Measurements from ENCODE around the gene MT1HL1.

MT1HL1 gene

GRCh38 chr1:237004116-237004515, at the start of gene MT1HL1:
MT1HL1 (minus strand) TSS chr1:237004441; CDS start chr1:237004372, 69 bp downstream.
- in situ Hi-C loops (cut with HindIII; ENCODE audit: low sequenced_read_pairs), result no loop called here

DNA sequence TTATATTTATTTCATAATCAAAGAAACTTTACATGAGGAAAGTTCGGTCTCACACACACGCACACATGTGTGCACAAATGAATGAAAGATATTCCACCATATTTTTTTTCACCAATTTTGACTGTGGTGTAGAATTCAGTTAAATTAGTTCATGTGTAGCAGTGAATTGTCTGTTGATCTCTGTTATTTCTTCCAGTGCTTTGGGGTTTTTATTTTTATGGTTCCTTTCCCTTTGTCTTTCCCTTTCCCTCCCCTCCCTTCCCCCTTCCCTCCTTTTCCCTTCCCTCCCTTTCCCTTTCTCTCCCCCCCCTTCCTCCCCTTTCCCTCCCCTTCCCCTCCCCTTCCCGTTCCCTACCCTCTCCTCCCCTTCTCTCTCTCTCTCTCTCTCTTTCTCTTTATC, 46.7 kb upstream of the MT1HL1 start:
- in situ Hi-C loops (cut with HindIII; ENCODE audit: low sequenced_read_pairs), result no loop called here

DNA sequence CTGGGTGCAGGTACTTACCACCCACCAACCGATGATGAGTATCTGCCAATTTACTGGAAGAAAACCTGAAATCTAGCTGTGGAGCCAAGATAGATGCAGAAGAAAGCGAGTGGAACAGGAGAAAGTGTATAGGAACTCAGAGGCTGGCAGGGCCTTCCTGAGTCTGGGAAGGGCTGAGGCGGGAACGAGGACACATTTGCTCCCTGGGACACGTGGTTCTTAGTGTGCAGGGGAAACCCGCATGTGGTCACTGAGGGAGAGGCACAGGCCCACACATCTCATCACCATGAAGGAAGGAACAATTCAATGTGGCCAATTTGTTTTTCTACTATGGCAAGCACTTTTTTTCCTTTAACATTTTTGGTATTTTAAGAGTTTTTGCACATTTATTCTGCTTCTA, 45.9 kb upstream of the MT1HL1 start:
- in situ Hi-C loops (cut with HindIII; ENCODE audit: low sequenced_read_pairs), result no loop called here

DNA sequence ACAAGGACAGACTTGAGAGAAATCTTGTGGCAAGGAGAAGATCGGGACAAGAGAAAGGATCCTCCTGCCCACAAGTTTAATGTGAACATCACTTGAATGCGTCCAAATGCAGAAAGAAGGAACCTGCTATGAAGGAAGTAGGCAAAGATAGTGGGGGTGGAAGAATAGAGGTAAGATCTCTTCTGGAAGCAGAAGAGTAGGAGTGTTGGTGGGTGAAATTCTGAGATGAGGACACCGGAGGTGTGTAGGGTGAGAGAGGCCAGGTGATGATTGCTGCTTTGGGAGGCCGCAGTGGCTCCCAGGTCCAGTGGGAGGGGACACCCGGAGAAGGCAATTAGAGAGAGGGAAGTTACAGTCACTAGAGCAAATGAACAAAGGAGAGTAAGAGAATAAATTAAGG, 44.6 kb upstream of the MT1HL1 start:
- in situ Hi-C loops (cut with HindIII; ENCODE audit: low sequenced_read_pairs), result no loop called here

GRCh38 chr1:237045278-237046016, 41.2 kb upstream of the MT1HL1 start:
- in situ Hi-C loops (cut with HindIII; ENCODE audit: low sequenced_read_pairs), result no loop called here

DNA sequence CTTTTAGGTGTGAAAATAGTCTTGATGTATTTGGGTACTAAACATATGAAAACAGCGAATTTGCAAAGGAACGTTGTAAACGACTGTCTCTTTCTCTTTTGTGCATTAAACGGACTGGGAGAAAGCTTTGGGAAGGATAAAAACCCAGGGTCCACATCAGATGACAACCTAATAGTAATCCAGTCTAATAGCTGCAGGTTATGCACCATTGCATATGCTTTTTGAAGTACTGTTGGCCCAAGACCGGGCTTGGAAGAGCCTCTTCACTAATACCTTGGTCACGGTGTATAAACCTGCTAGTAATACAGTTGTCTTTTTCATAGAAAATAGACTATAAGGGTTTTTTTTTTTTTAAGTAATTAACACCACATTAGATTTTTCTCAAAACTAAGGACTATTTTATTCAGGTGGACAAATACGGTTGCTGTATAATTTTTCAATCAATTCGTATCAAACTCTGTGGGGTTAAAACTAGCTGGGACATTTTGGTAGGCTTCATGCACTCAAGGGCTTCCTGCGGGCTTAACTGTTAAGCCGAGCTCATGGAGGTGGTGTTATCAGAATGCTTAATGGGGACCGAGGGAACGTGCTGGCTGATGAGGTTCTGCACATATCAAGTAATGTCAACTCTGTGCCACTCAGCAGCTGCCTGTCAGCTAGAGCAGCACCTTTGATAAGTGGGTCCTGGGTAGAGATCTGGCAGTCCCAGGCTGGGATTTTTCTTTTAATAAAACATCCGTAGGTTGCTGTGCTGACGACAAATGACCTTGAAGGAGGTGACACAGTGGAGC, 39.8 kb upstream of the MT1HL1 start:
- in situ Hi-C loops (cut with HindIII; ENCODE audit: low sequenced_read_pairs), result no loop called here

DNA sequence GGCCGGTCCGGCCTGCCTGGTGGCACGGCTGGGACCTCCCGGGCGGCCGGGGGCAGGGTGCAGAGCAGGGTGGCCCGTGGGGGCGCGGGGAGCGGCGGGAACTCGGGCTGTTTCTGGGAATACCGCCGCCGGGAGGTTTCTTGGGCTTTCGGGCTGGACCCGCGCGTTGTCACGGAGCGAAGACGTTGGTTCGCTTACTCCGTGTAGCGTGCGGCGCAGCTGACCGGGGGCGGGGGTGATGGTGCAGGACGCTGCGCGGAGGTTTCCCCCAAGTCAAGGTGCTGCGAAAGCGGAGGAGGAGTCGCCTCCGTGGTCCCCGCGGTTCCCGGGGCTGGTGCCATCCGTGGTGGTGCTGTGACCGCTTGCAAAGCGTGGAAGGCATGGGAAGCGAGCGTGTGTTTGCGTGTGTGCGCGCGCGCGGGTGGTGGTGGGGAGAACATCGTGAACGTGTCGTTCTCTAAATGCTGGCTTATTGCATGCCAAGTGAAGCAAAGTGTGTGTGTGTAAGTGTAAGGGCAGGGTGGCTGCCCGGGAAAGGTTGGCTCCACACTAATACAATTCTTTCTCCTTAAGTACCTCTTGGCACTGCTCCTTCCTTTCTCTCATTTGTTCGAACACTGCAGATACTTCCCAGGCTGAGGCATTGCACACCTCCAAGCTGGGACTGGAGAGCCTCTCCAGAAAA, 38.8 kb upstream of the MT1HL1 start:
- in situ Hi-C loops (cut with HindIII; ENCODE audit: low sequenced_read_pairs), result no loop called here

- in situ Hi-C loops (cut with HindIII; ENCODE audit: low sequenced_read_pairs), result no loop called here
These were observed 38.3 kb upstream of the MT1HL1 start for GRCh38 chr1:237042526-237042891.

DNA sequence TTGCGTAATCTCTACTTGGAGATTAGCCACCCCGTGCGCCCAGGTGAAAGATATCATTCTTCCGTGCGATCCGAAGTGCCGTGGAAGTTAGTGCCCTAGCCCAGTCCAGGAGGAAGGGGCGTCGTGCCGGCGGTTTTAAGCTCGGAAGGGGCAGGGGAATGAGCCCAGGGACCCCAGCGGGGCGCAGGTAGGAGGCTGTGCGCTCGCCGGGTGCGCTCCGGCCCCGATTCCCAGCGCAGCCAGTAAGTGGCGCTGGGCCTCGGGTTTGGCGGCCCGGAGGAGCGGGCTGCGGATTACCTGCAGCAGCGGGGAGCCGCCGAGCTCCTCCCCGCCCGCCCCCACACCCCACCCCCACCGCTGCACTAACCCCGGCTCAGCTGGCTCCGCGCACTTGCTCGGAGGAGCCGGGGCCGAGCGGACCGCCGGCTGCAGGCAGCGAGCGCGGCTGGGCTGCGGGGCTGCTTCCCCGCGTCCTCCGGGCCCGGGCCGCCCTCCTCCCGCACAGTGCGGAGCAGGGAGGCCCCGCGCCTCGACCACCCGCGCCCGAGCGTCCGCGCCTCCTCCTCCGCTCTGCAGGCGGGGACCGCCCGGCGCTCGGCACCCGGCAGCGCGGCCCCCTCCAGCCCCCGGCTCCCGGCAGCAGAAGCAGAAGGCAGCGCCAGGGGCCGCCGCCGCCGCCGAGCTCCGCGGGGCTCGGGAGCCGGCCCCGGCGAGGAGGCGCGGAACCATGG, 37.7 kb upstream of the MT1HL1 start, which contains the start of gene RYR2:
Gene RYR2, plus strand, starts transcription at position 390 of the 731 bp plus-strand sequence. Its CDS starts 338 bp downstream, at position 728.
- in situ Hi-C loops (cut with HindIII; ENCODE audit: low sequenced_read_pairs), result no loop called here

DNA sequence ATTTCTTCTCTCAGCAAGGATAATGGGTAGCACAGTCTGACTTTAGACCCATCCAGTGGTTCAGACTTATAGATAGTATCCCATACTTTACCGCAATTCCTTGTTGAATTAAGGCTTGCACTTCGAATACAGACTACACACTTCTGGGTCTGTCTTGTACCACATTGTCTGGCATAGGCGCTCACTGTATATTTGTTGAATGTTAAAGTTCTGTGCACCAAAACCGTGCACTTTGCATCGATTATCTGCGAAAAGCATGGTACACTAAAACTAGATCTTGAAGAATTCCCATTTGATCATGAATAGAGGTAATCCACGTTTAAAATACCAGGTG, 37.2 kb upstream of the MT1HL1 start:
- in situ Hi-C loops (cut with HindIII; ENCODE audit: low sequenced_read_pairs), result no loop called here

GRCh38 chr1:237040823-237041222, 36.6 kb upstream of the MT1HL1 start:
- in situ Hi-C loops (cut with HindIII; ENCODE audit: low sequenced_read_pairs), result no loop called here

DNA sequence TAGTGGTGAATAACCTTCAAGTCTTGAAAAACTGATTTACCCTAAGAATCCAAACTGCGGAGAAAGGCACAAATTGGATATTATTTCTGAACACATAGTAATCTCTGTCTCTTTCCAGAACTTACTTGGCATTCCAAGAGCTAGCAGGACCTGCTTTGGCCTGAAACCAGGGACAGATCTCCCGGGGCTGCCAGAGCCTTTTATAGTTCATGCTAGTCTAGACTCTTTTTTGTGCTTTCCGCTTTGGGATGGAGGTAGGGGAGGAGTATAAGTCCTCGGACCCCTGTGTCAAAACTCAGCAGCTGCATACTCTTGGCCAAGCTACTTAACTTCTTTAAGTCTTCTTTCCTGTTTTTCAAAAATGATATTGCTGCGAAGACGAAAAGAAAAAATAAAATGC, 34.0 kb upstream of the MT1HL1 start:
- in situ Hi-C loops (cut with HindIII; ENCODE audit: low sequenced_read_pairs), result no loop called here

GRCh38 chr1:237035759-237036158, 31.5 kb upstream of the MT1HL1 start:
- in situ Hi-C loops (cut with HindIII; ENCODE audit: low sequenced_read_pairs), result no loop called here

- in situ Hi-C loops (cut with HindIII; ENCODE audit: low sequenced_read_pairs), result no loop called here
These were observed 29.6 kb upstream of the MT1HL1 start for GRCh38 chr1:237033804-237034203.

DNA sequence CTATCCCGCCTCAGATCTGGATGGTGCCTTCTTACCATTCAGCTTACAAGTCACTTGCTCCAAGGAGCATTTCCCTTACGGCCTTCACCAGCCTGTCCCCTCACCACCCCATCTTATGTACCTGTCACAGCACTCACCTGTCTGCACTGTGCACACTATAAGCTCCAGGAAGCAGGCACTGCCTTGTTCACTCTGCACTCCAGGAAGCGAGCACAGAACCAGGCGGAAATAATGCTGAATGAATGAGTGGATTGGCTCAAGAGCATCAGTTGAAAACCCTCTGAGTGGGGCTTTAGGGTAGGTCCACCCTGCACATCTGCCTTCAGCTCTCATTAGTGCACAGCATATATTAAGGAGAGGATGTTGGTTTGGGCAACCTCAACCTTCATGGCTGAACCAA, 28.8 kb upstream of the MT1HL1 start:
- in situ Hi-C loops (cut with HindIII; ENCODE audit: low sequenced_read_pairs), result no loop called here

DNA sequence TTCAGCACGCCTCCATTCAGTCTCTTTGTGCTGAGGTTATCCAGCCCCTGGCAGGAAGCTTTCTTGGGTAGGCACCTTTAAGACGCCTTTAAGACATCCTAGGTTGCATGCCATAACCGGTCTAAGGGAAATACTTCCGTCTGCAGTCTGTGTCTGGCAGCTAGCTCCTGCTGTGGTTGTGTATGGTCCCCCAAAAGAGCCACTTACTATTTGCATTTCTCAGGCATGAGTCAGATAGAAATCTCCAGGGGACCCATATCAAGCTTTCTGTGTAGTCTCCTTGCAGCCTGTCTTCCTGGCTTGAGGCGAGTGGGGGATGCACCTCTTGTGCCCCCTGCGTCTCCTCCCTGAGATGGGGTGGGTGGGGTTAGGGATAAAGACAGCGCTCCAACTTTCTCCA, 27.8 kb upstream of the MT1HL1 start:
- in situ Hi-C loops (cut with HindIII; ENCODE audit: low sequenced_read_pairs), result no loop called here

- in situ Hi-C loops (cut with HindIII; ENCODE audit: low sequenced_read_pairs), result no loop called here
These were observed 27.2 kb upstream of the MT1HL1 start for GRCh38 chr1:237031480-237031879.

DNA sequence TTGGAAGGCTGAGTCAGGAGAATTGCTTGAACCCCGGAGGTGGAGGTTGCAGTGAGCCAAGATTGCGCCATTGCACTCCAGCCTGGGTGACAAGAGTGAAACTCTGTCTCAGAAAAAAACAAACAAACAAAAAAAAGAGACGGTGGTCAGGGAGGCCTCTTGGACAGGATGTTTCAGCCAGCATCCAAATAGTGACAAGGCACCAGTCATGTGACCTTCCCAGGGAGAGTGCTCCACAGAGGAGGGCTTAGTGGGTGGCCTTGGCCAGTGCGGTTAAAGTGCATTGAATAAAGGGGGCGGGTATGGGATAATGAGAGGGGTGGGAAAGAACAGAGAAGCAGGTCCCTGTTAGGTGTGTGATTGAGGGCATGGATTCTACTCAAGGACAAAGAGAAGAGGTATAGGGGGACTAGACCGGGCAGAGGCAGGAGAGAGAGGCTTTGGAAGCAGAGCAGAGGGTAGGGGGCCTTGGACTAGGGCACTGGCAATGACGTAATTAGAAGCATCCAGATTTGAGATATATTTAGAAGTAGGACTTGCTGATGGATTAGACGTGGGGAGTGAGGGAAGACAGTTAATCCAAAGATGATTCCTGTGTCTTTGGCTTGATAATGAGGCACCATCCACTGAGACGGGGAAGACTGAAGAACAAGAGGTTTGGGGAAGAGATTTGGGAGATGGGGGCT, 25.8 kb upstream of the MT1HL1 start:
- in situ Hi-C loops (cut with HindIII; ENCODE audit: low sequenced_read_pairs), result no loop called here

GRCh38 chr1:237029240-237029639, 25.0 kb upstream of the MT1HL1 start:
- in situ Hi-C loops (cut with HindIII; ENCODE audit: low sequenced_read_pairs), result no loop called here

- in situ Hi-C loops (cut with HindIII; ENCODE audit: low sequenced_read_pairs), result no loop called here
These were observed 21.3 kb upstream of the MT1HL1 start for GRCh38 chr1:237025358-237026074.
